ENCODE data around the gene FGF14. TPM values are rescaled to one million over a fixed set of nuclear protein-coding genes. Genes with fewer than 3 reads are reported as not detected.

FGF14 gene
- total RNA-seq, 1 experiment from 2014 or later: not detected

GRCh38 chr13:102225892-102226291 is 176.0 kb downstream of the FGF14 start:
- in situ Hi-C loops (cut with HindIII; ENCODE audit: low sequenced_read_pairs): no loop called here
- no peak for DNase-seq (ENCODE audit: low spot score)

DNA sequence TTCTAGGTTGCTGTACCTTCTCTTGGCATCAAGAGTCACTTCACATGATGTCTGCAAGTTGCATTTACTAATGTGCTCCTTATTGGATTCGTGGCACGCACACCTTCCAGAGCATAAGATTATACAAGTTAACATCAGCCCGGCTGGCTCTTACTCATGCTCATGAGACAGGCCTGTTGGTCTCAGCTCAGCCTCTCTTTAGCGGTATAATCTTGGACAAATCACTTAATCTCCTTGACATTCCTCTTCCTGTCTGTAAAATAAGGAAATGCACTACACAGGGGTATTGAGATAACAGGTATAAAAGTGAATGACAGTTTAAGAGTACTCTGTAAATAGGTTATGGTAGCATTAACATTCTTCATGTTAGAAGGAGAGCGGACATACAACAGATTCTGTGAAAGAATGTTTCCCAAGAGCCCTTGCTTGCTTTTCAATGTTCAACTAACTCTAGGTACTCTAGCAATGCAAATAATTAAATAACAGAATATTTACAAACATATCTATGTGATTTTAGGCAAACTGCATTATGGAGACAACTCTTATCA is 181.1 kb downstream of the FGF14 start:
- in situ Hi-C loops (cut with HindIII; ENCODE audit: low sequenced_read_pairs): no loop called here
- no peak for DNase-seq (ENCODE audit: low spot score)

DNA sequence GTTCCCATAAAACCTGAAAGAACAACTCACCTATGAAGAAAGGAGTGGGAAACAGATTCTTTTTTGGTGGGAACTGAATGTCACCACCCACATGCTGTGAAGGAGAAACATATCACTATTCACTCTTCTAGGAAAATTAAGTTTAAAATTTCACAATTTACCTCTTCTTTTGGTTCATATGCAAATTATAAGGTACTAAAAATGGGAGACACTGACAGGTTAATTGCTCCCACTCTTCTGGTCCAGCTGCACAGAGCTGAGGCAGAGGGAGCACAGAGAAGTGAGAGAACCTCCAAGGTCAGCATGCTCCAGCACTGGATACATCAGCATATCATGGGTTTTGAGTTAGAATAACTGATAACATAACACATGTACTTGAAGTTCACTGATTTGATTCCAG is 186.9 kb downstream of the FGF14 start:
- DNase-seq (ENCODE audit: low spot score): no peak
- in situ Hi-C loops (cut with HindIII; ENCODE audit: low sequenced_read_pairs): no loop called here

- in situ Hi-C loops (cut with HindIII; ENCODE audit: low sequenced_read_pairs): no loop called here
- DNase-seq (ENCODE audit: low spot score): no peak
Observed at GRCh38 chr13:102212729-102213128, 189.1 kb downstream of the FGF14 start.

- no peak for DNase-seq (ENCODE audit: low spot score)
- in situ Hi-C loops (cut with HindIII; ENCODE audit: low sequenced_read_pairs): no loop called here
Observed at GRCh38 chr13:102208347-102208746, 193.5 kb downstream of the FGF14 start.

- no peak for DNase-seq (ENCODE audit: low spot score)
- in situ Hi-C loops (cut with HindIII; ENCODE audit: low sequenced_read_pairs): no loop called here
Observed at GRCh38 chr13:102207680-102208342, 194.0 kb downstream of the FGF14 start.

GRCh38 chr13:102203718-102204117 is 198.1 kb downstream of the FGF14 start:
- in situ Hi-C loops (cut with HindIII; ENCODE audit: low sequenced_read_pairs): no loop called here
- no peak for DNase-seq (ENCODE audit: low spot score)

GRCh38 chr13:102198418-102199311 is 203.2 kb downstream of the FGF14 start:
- in situ Hi-C loops (cut with HindIII; ENCODE audit: low sequenced_read_pairs): no loop called here
- DNase-seq (ENCODE audit: low spot score): no peak

DNA sequence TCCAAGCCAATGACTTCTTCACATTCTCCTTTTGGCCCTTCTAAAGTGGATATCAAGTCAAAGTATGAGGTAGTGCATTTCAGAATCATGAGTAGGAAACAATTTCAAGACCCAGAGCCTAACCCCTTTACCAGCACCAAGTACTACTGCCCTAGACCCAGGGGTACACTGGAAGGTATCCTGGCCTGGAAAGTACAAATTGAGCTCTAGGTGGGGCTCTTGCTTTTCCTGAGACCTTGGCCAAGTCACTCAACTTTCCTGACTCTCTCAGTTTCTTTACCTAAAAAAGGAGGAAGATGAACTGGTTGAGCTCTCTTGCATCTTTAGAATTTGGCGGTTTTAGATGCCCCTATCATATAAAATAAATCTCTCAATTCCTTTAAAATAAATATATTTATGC is 204.7 kb downstream of the FGF14 start:
- in situ Hi-C loops (cut with HindIII; ENCODE audit: low sequenced_read_pairs): no loop called here
- no peak for DNase-seq (ENCODE audit: low spot score)

- in situ Hi-C loops (cut with HindIII; ENCODE audit: low sequenced_read_pairs): no loop called here
- DNase-seq (ENCODE audit: low spot score): peak; percentile 52
Observed at GRCh38 chr13:102195566-102196462, 206.0 kb downstream of the FGF14 start.

- DNase-seq (ENCODE audit: low spot score): no peak
- in situ Hi-C loops (cut with HindIII; ENCODE audit: low sequenced_read_pairs): no loop called here
Observed at GRCh38 chr13:102192858-102193257, 209.0 kb downstream of the FGF14 start.

DNA sequence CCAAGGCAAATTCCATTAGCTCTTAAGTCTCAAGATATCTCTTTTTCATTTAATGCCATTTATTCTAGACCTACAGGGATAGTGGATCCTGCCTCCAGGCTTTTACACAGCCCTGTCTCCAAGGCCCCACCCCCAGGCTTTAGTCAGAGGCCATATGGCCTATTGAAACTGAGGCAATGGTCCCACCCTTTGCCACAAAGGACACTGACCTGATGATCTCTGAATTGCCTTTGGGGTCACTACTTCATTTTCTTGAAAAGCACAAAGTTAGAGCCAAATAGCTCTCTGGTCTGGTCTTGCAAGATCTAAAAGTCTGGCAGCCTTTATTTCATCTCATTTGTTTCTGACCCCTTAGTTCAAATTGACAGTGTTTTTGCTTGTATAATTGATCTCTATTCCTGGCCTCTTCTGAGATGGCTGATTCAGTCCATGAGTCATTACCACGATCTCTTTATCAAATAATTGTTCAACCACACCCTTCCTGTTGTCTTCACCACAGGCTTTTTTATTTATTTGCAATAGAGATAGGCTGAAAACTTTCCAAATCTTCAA is 209.8 kb downstream of the FGF14 start:
- in situ Hi-C loops (cut with HindIII; ENCODE audit: low sequenced_read_pairs): no loop called here
- no peak for DNase-seq (ENCODE audit: low spot score)

DNA sequence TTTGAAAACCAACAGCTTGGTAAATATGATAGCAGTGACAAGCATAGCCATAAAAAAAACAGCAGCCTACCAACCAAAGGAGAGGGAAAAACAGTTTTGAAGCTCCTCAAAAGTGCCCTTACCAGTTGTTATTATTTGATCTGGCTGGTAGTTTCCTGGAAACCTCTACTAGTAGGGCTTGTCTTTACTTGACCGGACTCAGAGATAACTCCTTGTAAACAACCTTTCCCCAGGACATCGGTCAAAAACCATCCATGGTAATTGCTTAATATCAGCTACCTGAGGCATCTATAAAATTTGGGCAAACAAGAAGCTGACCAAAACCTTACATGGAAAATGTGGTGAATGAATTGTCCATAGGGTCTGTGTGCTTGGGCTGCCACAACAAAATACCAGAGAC is 210.9 kb downstream of the FGF14 start:
- no peak for DNase-seq (ENCODE audit: low spot score)
- in situ Hi-C loops (cut with HindIII; ENCODE audit: low sequenced_read_pairs): no loop called here

DNA sequence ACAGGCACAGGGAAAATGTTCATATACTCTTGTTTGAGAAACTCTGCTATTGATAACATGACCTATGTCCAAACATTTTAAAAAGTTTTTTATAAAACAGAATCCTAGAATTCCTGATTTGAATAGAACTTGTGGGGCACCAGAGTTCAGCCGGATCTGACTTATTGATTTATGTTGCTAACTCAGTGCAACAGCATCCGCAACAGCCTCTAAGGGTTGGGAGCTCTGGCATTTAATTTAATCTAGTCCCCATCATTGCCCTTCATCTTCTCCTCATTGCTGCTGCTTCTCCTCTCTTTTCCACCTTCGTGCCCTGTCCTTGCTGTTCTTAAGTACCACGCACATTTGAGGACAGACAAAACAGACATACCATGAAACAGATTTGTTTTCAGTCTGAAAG is 214.5 kb downstream of the FGF14 start:
- in situ Hi-C loops (cut with HindIII; ENCODE audit: low sequenced_read_pairs): no loop called here
- no peak for DNase-seq (ENCODE audit: low spot score)

GRCh38 chr13:102185375-102185984 is 216.4 kb downstream of the FGF14 start:
- in situ Hi-C loops (cut with HindIII; ENCODE audit: low sequenced_read_pairs): no loop called here
- no peak for DNase-seq (ENCODE audit: low spot score)

DNA sequence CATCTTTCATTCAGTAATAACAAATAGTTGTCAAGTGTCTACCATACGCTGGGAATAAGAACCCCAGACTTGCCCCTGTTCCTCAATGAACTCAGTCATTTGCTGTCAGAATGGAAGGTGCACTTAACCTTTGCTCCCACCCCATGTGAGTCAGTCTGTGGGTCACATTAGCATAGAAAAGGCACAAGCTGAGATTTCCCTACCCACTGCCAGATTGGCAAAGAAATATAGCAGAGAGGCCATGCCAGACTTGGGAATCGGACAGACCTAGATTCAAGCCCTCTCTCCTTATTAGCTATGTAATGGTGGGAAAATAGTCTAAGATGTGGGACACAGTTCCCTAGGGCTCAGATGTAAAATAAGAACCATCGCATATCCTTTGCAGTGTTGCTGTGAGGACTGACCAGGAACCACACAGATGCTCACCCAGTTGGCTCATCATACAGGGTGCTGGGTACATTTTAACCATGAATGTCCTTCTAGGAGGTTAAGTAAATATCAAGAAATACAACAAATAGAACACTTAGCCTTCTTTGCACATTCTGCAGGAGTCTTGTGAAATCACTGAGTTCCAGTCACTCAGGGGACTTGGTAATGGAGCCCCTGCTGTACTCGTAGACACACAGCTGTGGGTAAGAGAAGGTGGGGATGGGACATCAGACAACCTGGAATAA is 218.2 kb downstream of the FGF14 start:
- in situ Hi-C loops (cut with HindIII; ENCODE audit: low sequenced_read_pairs): no loop called here

DNA sequence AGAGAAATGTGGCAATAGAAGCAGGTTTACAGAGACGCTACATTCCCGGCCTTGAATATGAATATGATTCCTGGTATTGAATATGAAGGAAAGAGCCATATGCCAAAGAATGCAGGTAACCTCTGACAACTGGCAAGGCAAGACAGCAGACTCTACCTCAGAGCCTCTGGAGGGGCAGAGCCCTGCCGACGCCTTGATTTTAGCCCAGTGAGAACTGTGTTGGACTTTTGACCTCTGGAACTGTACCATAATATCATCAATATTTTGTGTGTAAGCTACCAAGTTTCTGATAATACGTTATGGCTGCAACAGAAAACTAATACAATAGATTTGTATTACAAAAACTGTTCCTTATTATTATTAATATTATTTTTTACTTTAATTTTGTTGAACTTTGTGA is 219.7 kb downstream of the FGF14 start:
- no peak for DNase-seq (ENCODE audit: low spot score)
- in situ Hi-C loops (cut with HindIII; ENCODE audit: low sequenced_read_pairs): no loop called here

More for the DNA sequence above, 218.2 kb downstream of the FGF14 start:
- DNase-seq (ENCODE audit: low spot score): peak; percentile 64

DNA sequence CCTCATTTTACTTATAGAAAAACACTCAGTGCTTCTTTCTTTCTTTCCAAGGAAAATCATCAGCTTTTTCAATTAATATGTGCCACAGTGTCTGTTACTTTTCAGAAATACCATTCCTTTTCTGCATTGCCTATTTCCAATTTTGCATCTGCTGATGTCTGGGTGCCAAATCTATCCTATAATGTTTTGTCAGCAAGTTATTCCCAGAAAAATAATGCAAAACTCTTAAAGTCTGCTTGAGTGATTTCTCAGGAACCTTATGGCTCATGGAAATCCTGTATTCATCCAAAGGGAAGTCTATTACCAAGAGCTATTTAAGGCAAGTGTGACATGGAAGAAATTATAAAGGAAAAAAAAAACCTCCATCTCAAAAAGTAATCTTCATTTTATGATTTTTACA is 224.4 kb downstream of the FGF14 start:
- in situ Hi-C loops (cut with HindIII; ENCODE audit: low sequenced_read_pairs): no loop called here
- DNase-seq (ENCODE audit: low spot score): no peak

All from G401 (cell line).